ENCODE results near the gene SHOX. TPM values are rescaled to one million over a fixed set of nuclear protein-coding genes. Genes with fewer than 3 reads are reported as not detected.

The SHOX gene
- total RNA-seq, 1 experiment from 2014 or later, result not detected

GRCh38 chrX:639151-639550, 8.6 kb downstream of the SHOX start:
- no peaks in the 10 kb centered on the region for H3K27me3 Mint-ChIP-seq (ENCODE audit: unreplicated experiment)
- CTCF ChIA-PET, result no interaction called here
- TF ChIP-seq, protein P1, sequence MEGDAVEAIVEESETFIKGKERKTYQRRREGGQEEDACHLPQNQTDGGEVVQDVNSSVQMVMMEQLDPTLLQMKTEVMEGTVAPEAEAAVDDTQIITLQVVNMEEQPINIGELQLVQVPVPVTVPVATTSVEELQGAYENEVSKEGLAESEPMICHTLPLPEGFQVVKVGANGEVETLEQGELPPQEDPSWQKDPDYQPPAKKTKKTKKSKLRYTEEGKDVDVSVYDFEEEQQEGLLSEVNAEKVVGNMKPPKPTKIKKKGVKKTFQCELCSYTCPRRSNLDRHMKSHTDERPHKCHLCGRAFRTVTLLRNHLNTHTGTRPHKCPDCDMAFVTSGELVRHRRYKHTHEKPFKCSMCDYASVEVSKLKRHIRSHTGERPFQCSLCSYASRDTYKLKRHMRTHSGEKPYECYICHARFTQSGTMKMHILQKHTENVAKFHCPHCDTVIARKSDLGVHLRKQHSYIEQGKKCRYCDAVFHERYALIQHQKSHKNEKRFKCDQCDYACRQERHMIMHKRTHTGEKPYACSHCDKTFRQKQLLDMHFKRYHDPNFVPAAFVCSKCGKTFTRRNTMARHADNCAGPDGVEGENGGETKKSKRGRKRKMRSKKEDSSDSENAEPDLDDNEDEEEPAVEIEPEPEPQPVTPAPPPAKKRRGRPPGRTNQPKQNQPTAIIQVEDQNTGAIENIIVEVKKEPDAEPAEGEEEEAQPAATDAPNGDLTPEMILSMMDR (IDR thresholded peaks at IDR 0.05; ENCODE audit: unreplicated experiment), result no peak
- H3K36me3 Mint-ChIP-seq (ENCODE audit: insufficient read depth, unreplicated experiment), result no peaks in the 10 kb centered on the region
- no TSS peak for BruUV-seq (replicated peaks)
- no peak overlapping the region for H3K27ac Mint-ChIP-seq (ENCODE audit: unreplicated experiment)
- H3K9me3 Mint-ChIP-seq (ENCODE audit: low read depth, unreplicated experiment), result peaks cover 5% of the 10 kb centered on the region
- intact Hi-C loops (cut with micrococcal nuclease; ENCODE audit: unreplicated experiment), result no loop called here
- DNase-seq, result no peak
- no peak overlapping the region for H3K4me3 Mint-ChIP-seq (ENCODE audit: low read depth, unreplicated experiment)
- no peaks in the 10 kb centered on the region for H3K4me1 Mint-ChIP-seq (ENCODE audit: low read depth, unreplicated experiment)

DNA sequence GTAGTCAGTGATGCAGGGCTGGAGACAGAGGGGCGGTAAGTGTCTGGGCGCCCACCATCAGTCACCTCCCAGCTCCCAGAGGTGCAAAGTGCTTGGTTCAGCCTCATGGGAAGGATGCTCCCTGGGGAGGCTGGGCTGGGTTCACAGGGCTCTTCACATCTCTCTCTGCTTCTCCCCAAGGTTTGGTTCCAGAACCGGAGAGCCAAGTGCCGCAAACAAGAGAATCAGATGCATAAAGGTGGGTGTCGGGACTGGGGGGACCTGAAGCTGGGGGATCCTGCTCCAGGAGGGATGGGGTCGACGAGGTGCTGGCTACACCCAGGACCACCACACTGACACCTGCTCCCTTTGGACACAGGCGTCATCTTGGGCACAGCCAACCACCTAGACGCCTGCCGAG, 10.1 kb downstream of the SHOX start:
- no TSS peak for BruUV-seq (replicated peaks)
- intact Hi-C loops (cut with micrococcal nuclease; ENCODE audit: unreplicated experiment), result no loop called here
- no peak for DNase-seq
- H3K36me3 Mint-ChIP-seq (ENCODE audit: insufficient read depth, unreplicated experiment), result no peaks in the 10 kb centered on the region
- no peaks in the 10 kb centered on the region for H3K4me1 Mint-ChIP-seq (ENCODE audit: low read depth, unreplicated experiment)
- no peaks in the 10 kb centered on the region for H3K27me3 Mint-ChIP-seq (ENCODE audit: unreplicated experiment)
- H3K9me3 Mint-ChIP-seq (ENCODE audit: low read depth, unreplicated experiment), result peaks cover 5% of the 10 kb centered on the region
- TF ChIP-seq, protein P1 (IDR thresholded peaks at IDR 0.05; ENCODE audit: unreplicated experiment), result no peak
- no peak overlapping the region for H3K27ac Mint-ChIP-seq (ENCODE audit: unreplicated experiment)
- no peak overlapping the region for H3K4me3 Mint-ChIP-seq (ENCODE audit: low read depth, unreplicated experiment)
- CTCF ChIA-PET, result no interaction called here

DNA sequence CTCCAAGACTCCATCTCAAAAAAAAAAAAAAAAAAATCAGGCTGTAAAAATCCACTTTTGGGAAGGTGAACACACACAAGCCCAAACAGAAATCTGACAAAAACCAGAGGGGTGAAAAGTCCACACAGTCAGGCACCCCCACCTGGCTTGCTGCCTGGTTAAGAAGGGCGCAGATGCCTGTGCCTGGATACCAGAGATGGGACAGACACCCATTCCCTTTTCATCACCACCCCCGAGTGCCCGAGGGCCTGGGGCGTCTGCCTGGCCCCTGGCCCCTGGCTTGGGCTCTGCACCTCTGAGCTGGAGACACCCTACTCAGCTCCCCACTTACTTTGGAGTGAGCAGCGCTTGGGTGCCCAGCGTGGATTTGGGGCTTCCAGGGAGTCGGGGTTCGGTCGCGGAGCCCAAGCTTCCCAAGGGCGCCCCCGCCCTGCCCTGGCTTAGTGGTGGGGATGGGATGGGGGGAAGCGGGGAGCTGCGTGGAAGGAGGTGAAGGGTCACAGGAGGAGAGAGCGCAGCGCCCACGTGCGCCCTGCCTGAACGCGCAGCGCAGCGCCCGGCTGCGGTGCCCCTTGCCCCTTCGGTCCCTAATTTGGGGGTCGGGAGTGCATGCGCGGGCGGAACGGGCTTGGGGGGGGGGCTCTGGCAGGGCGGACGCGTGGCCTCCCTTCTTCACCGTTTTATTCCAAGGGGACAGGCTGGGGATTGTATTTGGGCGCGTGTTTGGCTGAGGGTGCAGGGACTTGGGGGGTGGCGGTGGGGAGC, 11.3 kb downstream of the SHOX start:
- H3K27me3 Mint-ChIP-seq (ENCODE audit: unreplicated experiment), result no peaks in the 10 kb centered on the region
- BruUV-seq (replicated peaks), result no TSS peak
- no peak overlapping the region for H3K4me3 Mint-ChIP-seq (ENCODE audit: low read depth, unreplicated experiment)
- H3K27ac Mint-ChIP-seq (ENCODE audit: unreplicated experiment), result no peak overlapping the region
- TF ChIP-seq, protein P1 (IDR thresholded peaks at IDR 0.05; ENCODE audit: unreplicated experiment), result no peak
- H3K4me1 Mint-ChIP-seq (ENCODE audit: low read depth, unreplicated experiment), result no peaks in the 10 kb centered on the region
- H3K36me3 Mint-ChIP-seq (ENCODE audit: insufficient read depth, unreplicated experiment), result no peaks in the 10 kb centered on the region
- CTCF ChIA-PET, result no interaction called here
- H3K9me3 Mint-ChIP-seq (ENCODE audit: low read depth, unreplicated experiment), result peaks cover 7% of the 10 kb centered on the region
- no peak for DNase-seq
- intact Hi-C loops (cut with micrococcal nuclease; ENCODE audit: unreplicated experiment), result no loop called here

DNA sequence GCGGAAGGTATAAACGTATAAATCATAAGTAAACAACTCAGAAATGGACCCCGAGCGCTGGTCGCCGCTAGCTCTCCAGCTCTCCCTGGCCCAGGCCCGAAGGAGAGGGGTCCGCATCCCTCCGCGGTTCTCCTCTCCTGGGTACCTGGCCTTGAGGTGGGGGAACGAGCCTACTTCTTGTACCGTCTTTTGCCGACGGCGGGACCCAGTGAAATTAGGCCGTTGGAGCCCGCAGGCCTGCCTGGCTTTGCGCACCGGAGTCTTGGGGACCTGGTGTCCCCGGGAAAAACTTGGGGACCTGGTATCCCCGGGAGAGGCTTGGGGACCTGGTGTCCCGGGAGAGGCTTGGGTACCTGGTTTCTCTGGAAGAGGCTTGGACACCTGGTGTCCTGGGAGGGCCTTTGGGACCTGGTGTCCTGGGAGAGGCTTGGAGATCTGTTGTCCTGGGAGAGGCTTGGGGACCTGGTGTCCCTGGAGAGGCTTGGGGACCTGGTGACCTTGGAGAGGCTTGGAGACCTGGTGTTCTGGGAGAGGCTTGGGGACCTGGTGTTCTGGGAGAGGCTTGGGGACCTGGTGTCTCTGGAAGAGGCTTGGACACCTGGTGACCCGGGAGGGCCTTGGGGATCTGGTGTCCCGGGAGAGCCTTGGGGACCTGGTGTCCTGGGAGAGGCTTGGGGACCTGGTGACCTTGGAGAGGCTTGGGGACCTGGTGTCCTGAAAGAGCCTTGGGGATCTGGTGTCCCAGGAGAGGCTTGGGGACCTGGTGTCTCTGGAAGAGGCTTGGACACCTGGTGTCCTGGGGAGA, 12.0 kb downstream of the SHOX start:
- no peaks in the 10 kb centered on the region for H3K27me3 Mint-ChIP-seq (ENCODE audit: unreplicated experiment)
- intact Hi-C loops (cut with micrococcal nuclease; ENCODE audit: unreplicated experiment), result no loop called here
- CTCF ChIA-PET, result no interaction called here
- no peak for DNase-seq
- peaks cover 7% of the 10 kb centered on the region for H3K9me3 Mint-ChIP-seq (ENCODE audit: low read depth, unreplicated experiment)
- no peak overlapping the region for H3K4me3 Mint-ChIP-seq (ENCODE audit: low read depth, unreplicated experiment)
- BruUV-seq (replicated peaks), result no TSS peak
- no peaks in the 10 kb centered on the region for H3K4me1 Mint-ChIP-seq (ENCODE audit: low read depth, unreplicated experiment)
- H3K36me3 Mint-ChIP-seq (ENCODE audit: insufficient read depth, unreplicated experiment), result no peaks in the 10 kb centered on the region
- TF ChIP-seq, protein P1 (IDR thresholded peaks at IDR 0.05; ENCODE audit: unreplicated experiment), result no peak
- H3K27ac Mint-ChIP-seq (ENCODE audit: unreplicated experiment), result no peak overlapping the region
